HUDEP-2 (cell line): Measurements from ENCODE around the gene WNT3A.

ENCODE experiments used
- DNase-seq, 76 experiments: peaks; one replicate each; lab custom pipeline; 2025; ENCODE audit not compliant: unreplicated experiment in 76 of 76; lab: John Stamatoyannopoulos, UW

The WNT3A gene

GRCh38 chr1:228081578-228082213 lies 74.9 kb downstream of the WNT3A start:
- peak in 1 of 76 experiments; percentile 32 for DNase-seq

GRCh38 chr1:228082214-228082917 lies 75.6 kb downstream of the WNT3A start, which contains the start of gene ARF1:
Gene ARF1 (plus strand): TSS chr1:228082708. CDS start chr1:228097115, 14,407 bp downstream.
- DNase-seq: peak in 72 of 76 experiments; percentile 41 to 93 (median 81)

- DNase-seq: peak in 8 of 76 experiments; percentile 7 to 44 (median 18)
These were observed 76.4 kb downstream of the WNT3A start for GRCh38 chr1:228082918-228083870.

GRCh38 chr1:228083871-228084278 lies 77.1 kb downstream of the WNT3A start:
- DNase-seq: no peak

- DNase-seq: peak in 1 of 76 experiments; percentile 14
These were observed 77.5 kb downstream of the WNT3A start for GRCh38 chr1:228084325-228084724.

GRCh38 chr1:228084797-228085196 lies 78.0 kb downstream of the WNT3A start:
- DNase-seq: no peak

GRCh38 chr1:228085287-228085951 lies 78.6 kb downstream of the WNT3A start:
- DNase-seq: peak in 60 of 76 experiments; percentile 9 to 71 (median 40)

GRCh38 chr1:228087771-228088251 lies 81.0 kb downstream of the WNT3A start:
- peak in 45 of 76 experiments; percentile 6 to 57 (median 29) for DNase-seq

GRCh38 chr1:228088586-228089498 lies 82.0 kb downstream of the WNT3A start:
- peak in 1 of 76 experiments; percentile 14 for DNase-seq

GRCh38 chr1:228089519-228090380 lies 83.0 kb downstream of the WNT3A start:
- DNase-seq: no peak

- no peak for DNase-seq
These were observed 83.8 kb downstream of the WNT3A start for GRCh38 chr1:228090613-228091081.

GRCh38 chr1:228091084-228091483 lies 84.3 kb downstream of the WNT3A start:
- DNase-seq: no peak

GRCh38 chr1:228092342-228093049 lies 85.7 kb downstream of the WNT3A start:
- no peak for DNase-seq

- no peak for DNase-seq
These were observed 86.5 kb downstream of the WNT3A start for GRCh38 chr1:228093050-228093906.

GRCh38 chr1:228094432-228095016 lies 87.7 kb downstream of the WNT3A start:
- no peak for DNase-seq

- no peak for DNase-seq
These were observed 88.4 kb downstream of the WNT3A start for GRCh38 chr1:228095161-228095560.
